Upper lobe of left lung (tissue), 4 donors: ENCODE measurements around the gene DTWD2.

Experiments used
- CTCF ChIP-seq, 6 experiments: fragments of 450-650 bp in 4 of 6; fragments of 200-600 bp in 2 of 6; sonication (generic) in 2 of 6; IDR thresholded peaks; one replicate each; pipeline ENCODE4 v1.5.1; 2016 to 2019; ENCODE audit warnings: antibody characterized with exemption in 6 of 6
- EP300 ChIP-seq, 4 donors: sonication (generic); formaldehyde crosslinking; IDR thresholded peaks; one replicate each; pipeline ENCODE4 v1.5.1; 2017; ENCODE audit warnings: antibody characterized with exemption in 4 of 4, control low read depth in 2 of 4
- POLR2AphosphoS5 ChIP-seq, 2 donors: sonication (generic); formaldehyde crosslinking; IDR thresholded peaks; one replicate each; pipeline ENCODE4 v1.5.1; 2017; ENCODE audit warnings: antibody characterized with exemption in 2 of 2

GRCh38 chr5:118967059-118967508 is 21.3 kb downstream of the DTWD2 start:
- TF ChIP-seq CTCF (IDR thresholded peaks at IDR 0.05) (no peak), POLR2AphosphoS5 (IDR thresholded peaks at IDR 0.05) (no peak), EP300 (IDR thresholded peaks at IDR 0.05) (no peak)
